Fibroblast of pulmonary artery (primary cell): ENCODE measurements around the gene BCL2.
"Not testable (repeated sequence)": the region's sequence is repeated elsewhere in the genome, so short reads cannot be mapped to it uniquely, and the experiment has no call there.

ENCODE experiments used
- DNase-seq: peaks from one replicate; pipeline ENCODE4 v3.0.0-alpha.2; 2010; ENCODE audit warnings: low read depth
- H3K4me3 ChIP-seq: replicated peaks from 2 replicates; pipeline ENCODE4 v1.5.1; 2011; ENCODE audit warnings: low read depth, mild to moderate bottlenecking, control low read depth, low read length, moderate library complexity
- CTCF ChIP-seq: IDR thresholded peaks from 2 replicates; pipeline ENCODE4 v1.5.1; 2011; ENCODE audit warnings: mild to moderate bottlenecking, control low read depth, low read length, inconsistent platforms; ENCODE audit errors: missing control alignments

BCL2 gene

GRCh38 chr18:63191413-63191812 lies 128.2 kb downstream of the BCL2 start:
- TF ChIP-seq CTCF: no peak
- DNase-seq: no peak
- no peak overlapping the region for H3K4me3 ChIP-seq

GRCh38 chr18:63190838-63191237 lies 128.7 kb downstream of the BCL2 start:
- DNase-seq, H3K4me3 ChIP-seq: not testable (repeated sequence)

GRCh38 chr18:63189817-63190216 lies 129.8 kb downstream of the BCL2 start:
- no peak for TF ChIP-seq CTCF
- no peak for DNase-seq
- no peak overlapping the region for H3K4me3 ChIP-seq

GRCh38 chr18:63189041-63189440 lies 130.5 kb downstream of the BCL2 start:
- no peak overlapping the region for H3K4me3 ChIP-seq
- DNase-seq: no peak
- no peak for TF ChIP-seq CTCF

GRCh38 chr18:63187791-63188460 lies 131.6 kb downstream of the BCL2 start:
- H3K4me3 ChIP-seq: no peak overlapping the region
- no peak for DNase-seq
- TF ChIP-seq CTCF: no peak

- TF ChIP-seq CTCF: no peak
- no peak overlapping the region for H3K4me3 ChIP-seq
- DNase-seq: no peak
Observed at GRCh38 chr18:63187223-63187574, 132.4 kb downstream of the BCL2 start.

GRCh38 chr18:63186520-63187222 lies 132.9 kb downstream of the BCL2 start:
- no peak overlapping the region for H3K4me3 ChIP-seq
- no peak for DNase-seq
- no peak for TF ChIP-seq CTCF
